Measurements from ENCODE around the gene DCANP1.

DCANP1 gene

GRCh38 chr5:135397084-135397483 is 50.1 kb downstream of the DCANP1 start:
- no peak for TF ChIP-seq CTCF (IDR thresholded peaks at IDR 0.05; ENCODE audit: borderline replicate concordance, control extremely low read depth, extremely low read depth, insufficient read depth, missing control alignments)
- in situ Hi-C loops (cut with MboI; ENCODE audit: low sequenced_read_pairs, unreplicated experiment): no loop called here
- no peak for DNase-seq (ENCODE audit: low spot score)

GRCh38 chr5:135396459-135397055 is 50.6 kb downstream of the DCANP1 start:
- DNase-seq (ENCODE audit: low spot score): no peak
- no peak for TF ChIP-seq CTCF (IDR thresholded peaks at IDR 0.05; ENCODE audit: borderline replicate concordance, control extremely low read depth, extremely low read depth, insufficient read depth, missing control alignments)
- in situ Hi-C loops (cut with MboI; ENCODE audit: low sequenced_read_pairs, unreplicated experiment): no loop called here

GRCh38 chr5:135395866-135396265 is 51.3 kb downstream of the DCANP1 start:
- DNase-seq (ENCODE audit: low spot score): no peak
- TF ChIP-seq CTCF (IDR thresholded peaks at IDR 0.05; ENCODE audit: borderline replicate concordance, control extremely low read depth, extremely low read depth, insufficient read depth, missing control alignments): no peak
- in situ Hi-C loops (cut with MboI; ENCODE audit: low sequenced_read_pairs, unreplicated experiment): no loop called here

GRCh38 chr5:135395451-135395850 is 51.7 kb downstream of the DCANP1 start:
- in situ Hi-C loops (cut with MboI; ENCODE audit: low sequenced_read_pairs, unreplicated experiment): no loop called here
- no peak for DNase-seq (ENCODE audit: low spot score)
- TF ChIP-seq CTCF (IDR thresholded peaks at IDR 0.05; ENCODE audit: borderline replicate concordance, control extremely low read depth, extremely low read depth, insufficient read depth, missing control alignments): no peak
